ENCODE measurements around the gene PPP1R12B.

The PPP1R12B gene

GRCh38 chr1:202639500-202639899 lies 291.0 kb downstream of the PPP1R12B start:
- no peak for DNase-seq

DNA sequence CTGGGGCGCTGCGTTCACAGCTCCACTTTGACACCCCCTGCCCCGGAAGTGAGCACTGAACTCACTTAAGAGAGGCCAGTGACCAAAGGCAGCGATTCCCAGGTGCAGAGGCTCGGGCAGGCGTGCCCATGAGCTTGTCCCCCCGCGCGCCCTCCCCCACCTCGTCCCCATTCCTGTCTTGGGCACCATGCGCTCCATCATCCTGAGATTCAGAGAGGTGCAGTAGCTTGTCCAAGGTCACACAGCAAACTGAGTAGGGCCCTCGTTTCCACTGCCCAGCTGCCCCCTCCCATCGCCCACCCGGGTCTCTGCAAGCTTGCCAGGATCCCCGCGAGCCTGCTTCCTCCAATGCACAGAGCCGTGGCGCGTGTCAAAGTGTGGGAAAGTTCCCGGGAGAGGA lies 293.7 kb downstream of the PPP1R12B start:
- no peak for DNase-seq

All from bone marrow (tissue), 2 donors.